ENCODE results near the gene CCDC92. TPM values are rescaled to one million over a fixed set of nuclear protein-coding genes. Genes with fewer than 3 reads are reported as not detected.

Gene CCDC92
- total and polyA plus RNA-seq, 8 donors: 3.5 to 32.6 (median 20.9) TPM

- peak overlapping the region in 1 of 5 donors; percentile 77 for H3K27ac ChIP-seq
- H3K27me3 ChIP-seq: no peaks in the 10 kb centered on the region
- H3K36me3 ChIP-seq: no peaks in the 10 kb centered on the region
- intact Hi-C loops (cut with DNase I; ENCODE audit: low total_unique reads): no loop called here
- no peaks in the 10 kb centered on the region for H3K9me3 ChIP-seq
- peaks cover 0 to 14% (median 5%) of the 10 kb centered on the region in 4 donors for H3K4me1 ChIP-seq
- TF ChIP-seq CTCF (IDR thresholded peaks at IDR 0.05) (no peak), POLR2AphosphoS5 (IDR thresholded peaks at IDR 0.05) (no peak), POLR2A (IDR thresholded peaks at IDR 0.05) (no peak), EP300 (IDR thresholded peaks at IDR 0.05) (no peak)
- 90 to 95% (median 92%) methylated on average over 9 of the region's 9 CpGs for WGBS, 5 donors
- H3K4me3 ChIP-seq: no peak overlapping the region
- no peak for DNase-seq
Measured at GRCh38 chr12:123960029-123960735, 12.4 kb downstream of the CCDC92 start.

GRCh38 chr12:123958876-123959275 lies 13.8 kb downstream of the CCDC92 start:
- Histone ChIP-seq H3K36me3 (no peaks in the 10 kb centered on the region), H3K27me3 (no peaks in the 10 kb centered on the region), H3K27ac (peak overlapping the region in 2 of 5 donors; percentile 22 to 77), H3K9me3 (no peaks in the 10 kb centered on the region), H3K4me3 (no peak overlapping the region), H3K4me1 (peaks cover 0 to 14% (median 5%) of the 10 kb centered on the region in 4 donors)
- TF ChIP-seq CTCF (IDR thresholded peaks at IDR 0.05) (no peak), POLR2AphosphoS5 (IDR thresholded peaks at IDR 0.05) (no peak)
- no peak for DNase-seq
- WGBS, 5 donors: 85 to 95% (median 89%) methylated on average over 9 of the region's 9 CpGs
- intact Hi-C loops (cut with DNase I; ENCODE audit: low total_unique reads): no loop called here

GRCh38 chr12:123958462-123958861 lies 14.2 kb downstream of the CCDC92 start:
- intact Hi-C loops (cut with DNase I; ENCODE audit: low total_unique reads): no loop called here
- 88 to 94% (median 93%) methylated on average over 4 to 8 of the region's 8 CpGs for WGBS, 5 donors
- H3K27ac ChIP-seq: peak overlapping the region in 2 of 5 donors; percentile 45 to 77
- peaks cover 0 to 14% (median 5%) of the 10 kb centered on the region in 4 donors for H3K4me1 ChIP-seq
- DNase-seq: peak in 1 of 2 donors; percentile 39
- H3K4me3 ChIP-seq: no peak overlapping the region
- H3K9me3 ChIP-seq: no peaks in the 10 kb centered on the region
- no peaks in the 10 kb centered on the region for H3K27me3 ChIP-seq
- H3K36me3 ChIP-seq: no peaks in the 10 kb centered on the region
- peak in 2 of 3 donors; percentile 8 to 45 for TF ChIP-seq POLR2AphosphoS5 (IDR thresholded peaks at IDR 0.05)
- no peak for TF ChIP-seq CTCF (IDR thresholded peaks at IDR 0.05)
- TF ChIP-seq EP300 (IDR thresholded peaks at IDR 0.05): no peak

GRCh38 chr12:123957196-123957595 lies 15.4 kb downstream of the CCDC92 start:
- H3K4me1 ChIP-seq: peaks cover 2 to 17% (median 11%) of the 10 kb centered on the region in 4 donors
- no peaks in the 10 kb centered on the region for H3K9me3 ChIP-seq
- no peak overlapping the region for H3K27ac ChIP-seq
- TF ChIP-seq CTCF (IDR thresholded peaks at IDR 0.05) (no peak), EP300 (IDR thresholded peaks at IDR 0.05) (no peak), POLR2A (IDR thresholded peaks at IDR 0.05) (no peak), POLR2AphosphoS5 (IDR thresholded peaks at IDR 0.05) (no peak)
- no peak for DNase-seq
- WGBS, 5 donors: 82 to 93% (median 89%) methylated on average over 3 of the region's 3 CpGs
- H3K4me3 ChIP-seq: no peak overlapping the region
- no peaks in the 10 kb centered on the region for H3K36me3 ChIP-seq
- intact Hi-C loops (cut with DNase I; ENCODE audit: low total_unique reads): no loop called here
- H3K27me3 ChIP-seq: no peaks in the 10 kb centered on the region
